T-helper 1 cell (primary cell): Measurements from ENCODE around the gene FIGN.

Experiments
- DNase-seq, 5 donors: peaks; one replicate each; pipeline ENCODE4 v3.0.0-alpha.2; 2012 to 2020

The FIGN gene

DNA sequence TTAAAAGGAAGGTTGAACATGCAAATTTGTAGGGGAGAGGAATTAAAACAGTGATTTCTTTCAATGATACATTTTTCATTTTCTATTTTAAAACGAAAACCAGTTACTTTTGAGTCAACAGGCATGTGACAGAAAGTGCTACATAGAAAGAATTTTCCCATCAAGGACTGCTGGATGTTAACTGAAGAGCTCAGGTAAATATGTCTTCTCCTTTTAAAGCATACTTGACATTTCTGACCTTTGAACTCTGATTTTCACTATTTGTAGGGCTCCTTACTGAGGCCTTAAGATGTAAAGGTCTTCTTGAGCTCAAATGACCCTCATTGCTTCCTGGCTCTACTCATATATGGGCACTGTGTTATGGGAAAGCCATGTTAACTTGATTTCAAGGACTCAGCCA lies 32.4 kb downstream of the FIGN start:
- DNase-seq = no peak

DNA sequence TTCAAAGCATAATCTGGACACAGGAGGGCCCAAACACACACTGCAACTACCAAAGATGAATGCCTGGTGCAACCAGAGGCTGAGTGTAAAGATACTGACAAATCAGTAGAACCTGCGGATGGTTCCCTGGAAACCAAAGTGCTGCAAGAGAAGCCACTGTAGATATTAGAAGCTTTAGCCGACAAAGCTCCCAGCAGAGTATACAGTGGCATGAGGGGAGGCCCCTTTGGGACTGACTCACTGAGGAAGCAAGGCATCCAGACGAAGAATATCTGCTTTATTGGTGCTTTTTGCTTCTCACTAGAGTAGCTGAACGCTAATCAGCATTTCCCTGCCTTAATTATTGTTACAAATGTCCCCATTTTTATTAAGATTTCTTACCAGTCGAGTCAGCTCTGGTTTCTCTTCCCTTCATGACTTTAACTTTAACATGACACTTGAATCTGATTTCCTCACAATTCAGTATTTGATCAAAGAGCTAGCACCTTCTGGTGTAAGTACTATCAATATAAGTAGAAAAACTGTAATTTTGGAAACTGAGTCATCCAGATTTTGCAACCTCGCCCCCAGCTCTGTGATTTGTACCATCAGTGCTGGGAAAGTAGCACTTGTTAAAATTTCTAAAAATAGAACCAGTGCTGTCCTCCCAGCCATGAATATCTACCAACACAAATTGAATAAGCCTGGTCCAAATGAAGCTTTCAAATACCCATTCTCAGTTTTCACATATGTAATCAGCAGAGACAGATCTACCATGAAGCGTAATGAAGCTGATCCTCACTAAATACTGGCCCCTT lies 34.2 kb downstream of the FIGN start:
- no peak for DNase-seq

DNA sequence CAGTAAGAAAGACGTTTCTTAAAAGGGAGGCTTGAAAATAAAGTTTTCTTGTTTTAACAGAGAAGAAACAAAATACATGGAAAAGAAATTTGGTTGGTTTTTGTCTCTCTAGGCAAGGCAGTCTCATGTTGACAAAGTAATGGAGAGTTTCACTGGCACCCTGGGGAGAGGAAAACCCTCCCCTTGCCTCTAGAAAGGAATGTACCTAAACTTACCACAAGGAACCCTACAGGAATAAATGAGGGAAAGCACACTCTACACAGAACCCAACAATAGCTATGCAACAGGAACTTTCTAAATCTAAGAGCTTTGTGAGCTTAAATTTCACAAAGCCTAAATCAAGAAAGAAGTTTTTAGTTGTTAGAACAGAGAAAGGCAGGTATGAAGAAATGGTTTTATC lies 37.0 kb downstream of the FIGN start:
- no peak for DNase-seq

DNA sequence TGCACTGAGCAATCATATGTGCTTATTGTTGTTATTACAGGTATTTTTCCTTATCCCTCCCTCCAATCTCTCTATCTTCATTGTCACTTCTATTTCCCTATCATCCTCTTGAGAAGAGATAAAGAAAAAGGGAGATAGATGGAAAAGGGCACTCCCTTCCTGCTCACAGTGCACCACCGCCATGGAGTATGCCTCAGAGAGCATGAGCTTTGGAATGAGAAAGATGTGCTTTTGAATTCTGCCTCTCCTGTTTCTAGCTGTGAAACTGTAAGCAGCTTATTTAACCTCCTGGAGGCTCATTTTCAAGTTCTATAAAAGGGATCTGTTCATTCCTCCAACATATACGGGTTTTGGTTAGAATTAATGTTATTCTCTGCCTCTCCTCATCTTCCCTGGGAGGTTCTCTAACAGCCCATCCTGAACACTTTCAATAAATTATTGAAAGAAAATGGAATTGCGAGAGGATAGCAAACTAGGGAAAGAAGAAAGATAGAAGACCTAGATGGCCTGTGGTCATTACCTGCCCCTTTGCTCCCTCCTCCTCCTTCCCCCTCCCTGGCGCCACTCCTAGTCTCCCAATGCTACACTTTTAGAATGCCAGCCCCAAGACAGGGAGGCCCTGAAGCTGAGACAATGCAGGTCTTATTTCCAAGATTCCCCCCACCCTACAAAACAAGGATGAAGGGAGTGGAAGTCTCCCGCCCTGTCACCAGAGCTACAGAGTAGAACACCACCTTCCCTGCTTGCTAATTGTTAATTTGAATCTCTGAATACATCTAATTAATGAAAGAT lies 37.8 kb downstream of the FIGN start:
- DNase-seq = no peak

GRCh38 chr2:163697429-163697828 lies 38.4 kb downstream of the FIGN start:
- no peak for DNase-seq

DNA sequence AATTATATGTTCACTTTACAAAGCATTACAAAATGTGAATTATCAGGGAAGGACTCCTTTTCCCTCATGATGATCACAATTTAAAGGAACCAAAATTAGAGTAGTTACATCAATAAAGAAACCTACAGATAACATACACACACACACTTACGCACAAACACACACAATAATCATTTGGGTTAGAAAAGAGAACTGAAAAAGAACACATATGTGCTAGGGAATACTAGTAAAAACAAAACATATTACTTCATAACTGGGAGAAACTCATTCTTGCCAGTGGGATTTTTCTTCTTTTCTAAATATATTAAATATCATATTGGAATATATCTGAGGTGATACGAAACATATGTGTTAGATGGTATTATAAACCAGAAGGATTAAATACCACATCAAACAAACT lies 42.3 kb downstream of the FIGN start:
- no peak for DNase-seq

GRCh38 chr2:163692611-163693482 lies 43.0 kb downstream of the FIGN start:
- no peak for DNase-seq

GRCh38 chr2:163692081-163692480 lies 43.7 kb downstream of the FIGN start:
- no peak for DNase-seq

- DNase-seq = no peak
Observed at GRCh38 chr2:163690896-163691295, 44.9 kb downstream of the FIGN start.

DNA sequence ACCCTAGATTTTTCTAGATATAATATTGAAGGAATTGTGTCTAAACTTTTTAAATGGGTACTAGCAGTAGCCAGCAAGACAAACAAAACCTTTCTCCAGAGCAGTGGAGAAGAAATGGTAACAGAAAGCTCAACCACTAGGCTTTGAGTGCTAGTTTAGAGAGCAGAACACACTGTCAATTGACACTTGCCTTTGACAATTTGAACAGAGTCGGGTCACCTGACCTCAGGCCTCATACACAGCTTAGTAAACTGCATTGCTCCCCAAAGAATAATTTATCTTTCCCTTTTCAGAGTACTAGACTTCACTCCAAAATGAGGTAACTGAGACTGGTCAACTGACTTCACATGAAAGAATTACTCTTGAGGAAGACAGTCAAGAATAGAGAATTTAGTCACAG lies 48.6 kb downstream of the FIGN start:
- DNase-seq = no peak

- DNase-seq = no peak
Observed at GRCh38 chr2:163686289-163686688, 49.5 kb downstream of the FIGN start.

DNA sequence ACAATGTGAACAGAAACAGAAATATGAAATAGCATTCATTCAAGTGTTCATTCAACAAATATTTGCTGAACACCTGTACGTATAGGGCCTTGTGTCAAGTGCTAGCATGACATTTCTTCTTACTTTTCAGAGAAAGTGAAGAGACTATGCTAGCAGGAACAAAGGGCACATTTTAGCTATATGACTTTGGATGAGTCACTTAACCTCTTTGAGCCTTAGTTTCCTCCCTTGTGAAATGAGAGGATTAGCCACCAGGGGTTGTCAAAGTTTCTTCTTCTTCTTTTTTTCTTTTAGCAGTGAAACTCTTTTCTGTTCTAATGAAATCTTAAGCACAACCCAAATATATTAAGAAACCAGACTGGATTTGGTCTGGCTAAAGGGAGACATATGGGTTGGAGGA lies 53.1 kb downstream of the FIGN start:
- DNase-seq = no peak

- DNase-seq = no peak
Observed at GRCh38 chr2:163681745-163682144, 54.1 kb downstream of the FIGN start.

DNA sequence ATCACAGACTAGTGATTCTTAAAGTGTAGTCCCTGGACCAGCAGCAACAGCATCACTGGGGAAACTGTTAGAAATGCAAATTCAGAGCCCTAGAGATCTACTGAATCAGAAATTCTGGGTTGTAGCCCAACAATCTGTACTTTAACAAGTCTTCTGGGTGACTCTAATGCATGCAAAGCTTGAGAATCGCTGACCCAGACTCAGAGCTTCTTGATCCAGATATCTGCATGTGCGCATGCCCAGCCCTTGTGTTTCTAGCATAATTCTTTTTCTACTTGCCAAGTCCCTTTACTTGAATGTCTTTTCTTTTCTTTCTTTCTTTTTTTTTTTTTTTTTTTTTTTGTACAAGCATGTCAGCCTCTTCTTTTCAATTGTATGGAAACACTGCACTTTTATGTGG lies 60.4 kb downstream of the FIGN start:
- no peak for DNase-seq

- no peak for DNase-seq
Observed at GRCh38 chr2:163673522-163673921, 62.3 kb downstream of the FIGN start.

DNA sequence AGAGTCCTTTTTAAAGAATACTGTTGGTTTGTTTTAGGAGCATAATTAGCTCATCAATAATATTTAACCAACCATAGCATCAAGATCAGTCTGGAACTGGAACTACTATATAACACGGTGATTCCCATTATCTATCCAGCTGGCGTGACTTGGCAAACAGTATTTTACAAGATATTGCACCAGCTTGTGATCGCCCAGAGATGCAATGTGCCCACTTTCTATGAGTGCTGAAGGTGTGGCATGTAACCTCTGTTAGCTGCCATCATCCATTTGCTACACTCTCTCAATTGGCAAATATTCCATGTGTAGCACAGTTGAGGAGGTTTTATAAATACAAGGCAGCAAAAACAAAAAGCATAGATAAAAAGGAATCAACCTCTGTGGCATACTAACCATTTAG lies 64.9 kb downstream of the FIGN start:
- DNase-seq = no peak

- no peak for DNase-seq
Observed at GRCh38 chr2:163669506-163669905, 66.3 kb downstream of the FIGN start.

DNA sequence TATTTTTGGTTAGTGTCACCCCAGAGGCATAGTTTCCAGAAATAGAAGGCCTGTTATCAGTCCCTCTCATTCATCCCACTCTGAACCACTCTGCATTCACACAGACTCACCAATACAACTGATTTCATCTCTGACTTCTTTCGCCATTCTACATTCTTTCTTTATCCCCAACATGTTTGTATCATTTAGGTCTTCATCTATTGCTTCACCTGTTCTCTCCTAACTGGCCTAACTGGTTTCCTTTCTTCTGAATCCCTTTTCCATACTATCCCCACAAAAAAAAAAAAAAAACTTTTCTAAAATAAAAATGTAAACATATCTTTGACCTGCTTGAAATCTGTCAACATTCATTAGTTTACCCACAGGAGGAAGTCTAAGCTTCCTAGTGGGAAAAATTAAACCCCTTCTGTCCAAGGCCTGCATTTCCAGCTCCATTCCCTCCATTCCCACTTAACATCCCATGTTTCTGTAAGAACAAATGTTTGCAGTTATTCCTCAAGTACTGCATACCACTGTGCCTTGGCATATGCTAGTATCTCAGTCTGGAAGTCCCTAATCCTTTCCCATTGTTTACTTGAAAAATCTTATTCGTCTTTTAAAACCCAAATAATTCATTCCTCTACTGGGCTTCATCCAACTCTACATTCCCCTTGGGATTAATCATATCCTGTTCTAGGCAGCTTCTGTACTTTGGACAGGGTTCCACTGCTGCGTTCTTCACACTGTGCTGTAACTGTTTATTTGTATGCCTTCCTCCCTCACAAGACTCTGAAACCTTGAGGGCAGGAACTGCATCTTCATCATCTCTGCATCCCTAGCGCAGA lies 68.5 kb downstream of the FIGN start:
- no peak for DNase-seq

- no peak for DNase-seq
Observed at GRCh38 chr2:163665817-163666216, 70.0 kb downstream of the FIGN start.

GRCh38 chr2:163665051-163665450 lies 70.8 kb downstream of the FIGN start:
- no peak for DNase-seq

DNA sequence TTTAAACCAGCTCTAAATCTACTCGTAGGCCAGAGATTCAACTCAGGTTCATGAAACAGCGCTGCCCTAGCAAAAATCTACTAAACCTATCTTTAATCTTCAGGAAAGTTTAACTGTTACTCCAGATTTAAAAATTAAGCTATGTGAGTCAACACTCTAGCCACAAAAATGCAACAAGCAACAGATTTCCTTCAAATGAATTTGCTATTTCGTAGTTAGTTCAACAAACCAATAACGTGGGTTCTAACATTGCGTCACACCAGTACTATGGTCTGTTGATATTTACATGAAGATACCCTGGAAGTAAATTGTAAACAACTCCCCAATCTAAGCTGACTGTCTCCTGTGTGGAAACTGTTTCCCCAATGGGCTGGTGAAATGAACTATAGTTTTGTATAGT lies 71.2 kb downstream of the FIGN start:
- DNase-seq = no peak

DNA sequence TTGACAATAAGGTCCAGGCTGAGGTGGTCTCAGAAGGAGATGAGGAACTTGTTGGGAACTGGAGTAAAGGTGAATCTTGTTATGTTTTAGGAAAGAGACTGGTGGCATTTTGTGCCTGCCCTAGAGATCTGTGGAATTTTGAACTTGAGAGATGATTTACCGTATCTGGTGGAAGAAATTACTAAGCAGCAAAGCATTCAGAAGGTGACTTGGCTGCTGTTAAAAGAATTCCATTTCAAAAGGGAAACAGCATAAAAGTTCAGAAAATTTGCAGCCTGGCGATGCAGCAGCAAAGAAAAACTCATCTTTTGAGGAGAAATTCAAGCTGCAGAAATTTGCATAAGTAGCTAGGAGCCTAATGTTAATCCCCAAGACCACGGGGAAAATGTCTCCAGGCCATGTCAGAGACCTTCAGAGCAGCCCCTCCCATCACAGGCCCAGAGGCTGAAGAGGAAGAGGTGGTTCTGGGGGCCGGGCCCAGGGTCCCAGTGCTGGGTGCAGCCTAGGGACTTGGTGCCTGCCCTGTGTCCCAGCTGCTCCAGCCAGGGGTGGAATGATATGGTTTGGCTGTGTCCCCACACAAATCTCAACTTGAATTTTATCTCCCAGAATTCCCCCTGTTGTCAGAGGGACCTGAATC lies 73.5 kb downstream of the FIGN start:
- no peak for DNase-seq
